ENCODE results near the gene CTNND2.
"Not testable (repeated sequence)": the region's sequence is repeated elsewhere in the genome, so short reads cannot be mapped to it uniquely, and the experiment has no call there.

CTNND2 gene

GRCh38 chr5:11656916-11657315 is 247.3 kb downstream of the CTNND2 start:
- FAIRE-seq, result no peak

GRCh38 chr5:11655681-11656080 is 248.6 kb downstream of the CTNND2 start:
- no peak for FAIRE-seq

DNA sequence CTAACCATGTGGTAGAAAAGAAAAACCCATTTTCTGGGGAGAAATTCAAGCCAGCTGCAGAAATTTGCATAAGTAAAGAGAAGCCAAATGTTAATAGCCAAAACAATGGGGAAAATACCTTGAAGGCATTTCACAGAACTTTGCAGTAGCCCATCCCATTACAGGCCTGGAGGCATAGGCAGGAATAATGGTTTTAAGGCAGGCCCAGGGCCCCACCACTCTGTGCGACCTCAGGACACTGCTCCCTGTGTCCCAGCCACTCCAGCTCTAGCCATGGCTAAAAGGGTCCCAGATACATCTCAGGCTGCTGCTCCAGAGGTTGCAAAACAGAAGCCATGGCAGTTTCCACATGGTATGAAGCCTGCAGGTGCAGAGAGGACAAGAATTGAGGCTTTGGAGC is 253.3 kb downstream of the CTNND2 start:
- FAIRE-seq, result no peak

GRCh38 chr5:11646141-11646540 is 258.1 kb downstream of the CTNND2 start:
- FAIRE-seq, result no peak

GRCh38 chr5:11642438-11642837 is 261.8 kb downstream of the CTNND2 start:
- FAIRE-seq, result no peak

GRCh38 chr5:11640158-11640873 is 263.9 kb downstream of the CTNND2 start:
- no peak for FAIRE-seq

GRCh38 chr5:11622785-11623184 is 281.5 kb downstream of the CTNND2 start:
- no peak for FAIRE-seq

DNA sequence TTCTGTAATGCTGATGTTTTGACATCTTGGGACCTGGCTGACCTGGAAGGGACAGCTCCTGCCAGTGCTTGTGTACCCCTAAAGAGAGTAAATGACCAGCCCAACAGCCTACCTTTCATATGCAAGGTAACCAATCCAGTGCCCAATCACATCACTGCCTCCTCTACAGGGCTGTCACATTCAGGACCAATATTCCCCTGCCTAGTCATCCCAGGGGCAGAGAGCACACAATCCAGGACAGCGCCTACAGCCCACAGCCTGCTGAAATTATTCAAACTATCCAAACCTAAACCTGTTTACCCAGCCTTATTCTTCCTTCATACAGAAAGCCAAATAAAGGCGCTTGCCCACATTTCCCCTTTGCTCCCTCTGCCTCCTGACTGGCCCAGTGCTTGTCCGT is 284.1 kb downstream of the CTNND2 start:
- no peak for FAIRE-seq

- FAIRE-seq, result peak; percentile 85
Measured at GRCh38 chr5:11619339-11620024, 284.8 kb downstream of the CTNND2 start.

DNA sequence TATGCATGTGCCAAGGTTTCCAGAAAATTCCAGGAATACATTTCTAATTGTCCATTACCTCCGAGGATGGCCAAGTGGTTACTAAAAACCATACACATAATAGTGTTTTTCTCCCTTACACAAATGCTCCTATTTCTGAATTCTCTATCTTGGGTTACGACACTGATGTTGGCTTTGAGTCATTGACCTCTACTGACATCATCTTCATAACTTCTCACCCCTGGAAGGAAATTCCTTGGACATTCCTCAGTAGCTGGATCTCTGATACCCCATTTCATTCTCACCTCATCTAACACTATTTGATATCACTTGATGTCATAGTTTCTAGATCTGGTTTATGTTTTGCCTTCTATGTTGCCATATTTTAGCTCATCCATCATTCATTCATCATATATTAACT is 287.2 kb downstream of the CTNND2 start:
- FAIRE-seq, result no peak

DNA sequence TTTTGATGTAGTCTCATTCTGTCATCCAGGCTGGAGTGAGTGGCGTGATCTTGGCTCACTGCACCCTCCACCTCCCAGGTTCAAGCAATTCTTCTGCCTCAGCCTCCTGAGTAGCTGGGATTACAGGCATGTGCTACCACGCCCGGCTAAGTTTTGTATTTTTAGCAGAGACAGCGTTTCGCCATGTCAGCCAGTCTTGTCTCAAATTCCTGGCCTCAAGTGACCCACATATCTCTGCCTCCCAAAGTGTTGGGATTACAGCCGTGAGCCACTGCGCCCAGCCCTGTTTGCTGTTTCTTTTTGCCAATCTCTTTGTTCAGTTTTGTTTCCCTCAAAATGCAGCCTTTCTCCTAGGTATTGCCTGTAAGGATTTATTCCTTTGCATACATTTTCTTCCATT is 287.6 kb downstream of the CTNND2 start:
- not testable (repeated sequence) for FAIRE-seq

GRCh38 chr5:11611011-11611410 is 293.2 kb downstream of the CTNND2 start:
- FAIRE-seq, result no peak

GRCh38 chr5:11609570-11610303 is 294.5 kb downstream of the CTNND2 start:
- FAIRE-seq, result no peak

GRCh38 chr5:11608530-11608929 is 295.7 kb downstream of the CTNND2 start:
- FAIRE-seq, result no peak

- no peak for FAIRE-seq
Measured at GRCh38 chr5:11607944-11608483, 296.2 kb downstream of the CTNND2 start.

GRCh38 chr5:11602298-11602697 is 301.9 kb downstream of the CTNND2 start:
- FAIRE-seq, result no peak

- no peak for FAIRE-seq
Measured at GRCh38 chr5:11599499-11599898, 304.7 kb downstream of the CTNND2 start.

DNA sequence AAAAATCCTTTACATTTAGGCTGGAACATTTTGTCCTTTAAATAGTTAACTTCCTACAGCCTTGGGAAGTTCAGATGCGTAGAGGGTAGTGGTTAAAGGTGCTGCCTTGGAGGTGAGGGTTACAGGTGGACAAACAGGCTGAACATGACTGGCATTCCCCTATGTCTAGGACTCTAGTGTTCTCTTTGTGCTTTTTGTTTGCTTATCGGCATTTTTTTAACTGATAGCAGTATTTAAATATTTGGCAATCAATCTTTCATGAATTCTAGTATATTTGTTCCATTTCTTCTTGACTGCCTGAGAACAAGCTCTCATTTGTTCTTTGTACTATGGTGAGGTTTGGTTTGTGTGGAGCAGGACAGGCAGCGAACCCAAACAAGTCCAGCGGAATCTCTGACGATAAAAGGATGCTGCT is 307.6 kb downstream of the CTNND2 start:
- no peak for FAIRE-seq

- no peak for FAIRE-seq
Measured at GRCh38 chr5:11596185-11596584, 308.1 kb downstream of the CTNND2 start.

GRCh38 chr5:11595045-11595444 is 309.2 kb downstream of the CTNND2 start:
- FAIRE-seq, result no peak

DNA sequence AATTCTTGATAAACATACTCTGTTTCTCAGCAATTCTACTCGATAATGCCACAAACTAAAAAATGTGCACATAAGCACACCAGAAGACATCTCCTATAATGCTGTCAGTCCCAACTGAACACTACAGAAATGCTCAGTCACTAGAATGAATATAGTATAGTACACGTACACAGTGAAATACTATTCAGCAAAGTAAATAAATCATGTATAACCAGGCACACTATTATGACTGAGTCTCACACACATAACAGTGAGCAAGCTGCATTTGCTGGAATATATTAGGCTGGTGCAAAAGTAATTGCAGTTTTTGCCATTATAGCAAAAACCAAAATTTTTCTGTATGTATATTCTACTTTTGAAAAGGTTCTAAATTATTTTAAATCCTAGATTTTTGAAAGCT is 310.2 kb downstream of the CTNND2 start:
- no peak for FAIRE-seq

GRCh38 chr5:11590475-11590874 is 313.8 kb downstream of the CTNND2 start:
- FAIRE-seq, result no peak

DNA sequence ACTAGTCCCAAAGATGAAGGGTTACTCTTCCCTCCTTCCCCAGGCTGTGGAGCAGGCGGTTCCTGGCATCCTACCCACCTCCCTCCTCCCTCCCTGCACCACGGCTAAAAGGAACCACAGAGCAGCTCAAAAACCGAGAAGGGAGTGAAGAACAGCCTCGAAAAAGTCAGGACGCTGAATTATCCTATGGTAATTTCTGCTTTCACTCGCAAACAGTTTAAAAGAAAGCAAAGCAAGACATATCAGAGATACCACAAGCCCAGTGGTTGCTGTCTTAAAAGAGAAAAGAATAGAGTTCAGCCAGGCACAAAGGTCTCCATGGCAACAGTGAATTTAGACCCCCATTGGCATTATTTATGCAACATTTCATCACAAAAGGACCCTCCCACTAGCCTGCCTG is 315.4 kb downstream of the CTNND2 start:
- FAIRE-seq, result no peak

DNA sequence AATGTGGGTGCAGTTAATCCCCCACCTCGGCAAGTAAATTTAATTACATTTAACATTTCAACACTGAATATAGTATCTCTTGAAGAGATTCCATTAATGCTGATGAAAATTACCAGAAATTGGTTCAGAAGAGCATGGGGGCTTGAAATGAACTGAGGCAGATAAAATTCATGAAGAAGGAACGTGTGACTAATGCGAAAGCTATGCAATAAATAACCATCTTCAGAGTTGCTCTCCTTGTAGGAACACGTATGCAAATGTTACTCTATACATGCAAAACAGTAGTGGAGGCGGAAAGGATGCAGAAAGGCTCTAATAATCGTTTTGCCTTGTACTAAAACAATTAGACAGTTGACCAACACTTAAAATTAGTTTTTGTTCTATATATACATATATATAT is 320.2 kb downstream of the CTNND2 start:
- FAIRE-seq, result no peak

All from islet of Langerhans (tissue), 1 donor.